ENCODE data around the gene CHCT1. TPM values are rescaled to one million over a fixed set of nuclear protein-coding genes. Genes with fewer than 3 reads are reported as not detected.

CHCT1 gene
- total and polyA plus RNA-seq, 2 of the 8 experiments (the other 6 are each of a cell fraction or from before 2014, with no cell fraction given), result 0.06 TPM; not detected in 1

- TF ChIP-seq, protein P1, sequence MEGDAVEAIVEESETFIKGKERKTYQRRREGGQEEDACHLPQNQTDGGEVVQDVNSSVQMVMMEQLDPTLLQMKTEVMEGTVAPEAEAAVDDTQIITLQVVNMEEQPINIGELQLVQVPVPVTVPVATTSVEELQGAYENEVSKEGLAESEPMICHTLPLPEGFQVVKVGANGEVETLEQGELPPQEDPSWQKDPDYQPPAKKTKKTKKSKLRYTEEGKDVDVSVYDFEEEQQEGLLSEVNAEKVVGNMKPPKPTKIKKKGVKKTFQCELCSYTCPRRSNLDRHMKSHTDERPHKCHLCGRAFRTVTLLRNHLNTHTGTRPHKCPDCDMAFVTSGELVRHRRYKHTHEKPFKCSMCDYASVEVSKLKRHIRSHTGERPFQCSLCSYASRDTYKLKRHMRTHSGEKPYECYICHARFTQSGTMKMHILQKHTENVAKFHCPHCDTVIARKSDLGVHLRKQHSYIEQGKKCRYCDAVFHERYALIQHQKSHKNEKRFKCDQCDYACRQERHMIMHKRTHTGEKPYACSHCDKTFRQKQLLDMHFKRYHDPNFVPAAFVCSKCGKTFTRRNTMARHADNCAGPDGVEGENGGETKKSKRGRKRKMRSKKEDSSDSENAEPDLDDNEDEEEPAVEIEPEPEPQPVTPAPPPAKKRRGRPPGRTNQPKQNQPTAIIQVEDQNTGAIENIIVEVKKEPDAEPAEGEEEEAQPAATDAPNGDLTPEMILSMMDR (IDR thresholded peaks at IDR 0.05; ENCODE audit: control extremely low read depth in 1 of 3, insufficient read depth in 1 of 3, low read depth in 1 of 3, low read length in 3 of 3), result peak; percentile 26 to 90 (median 87)
- no peak for TF ChIP-seq SP1 (IDR thresholded peaks at IDR 0.05; ENCODE audit: low read depth, low read length)
- TF ChIP-seq, protein P2, sequence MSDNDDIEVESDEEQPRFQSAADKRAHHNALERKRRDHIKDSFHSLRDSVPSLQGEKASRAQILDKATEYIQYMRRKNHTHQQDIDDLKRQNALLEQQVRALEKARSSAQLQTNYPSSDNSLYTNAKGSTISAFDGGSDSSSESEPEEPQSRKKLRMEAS (IDR thresholded peaks at IDR 0.05), result peak; percentile 55; the same call in 1 of the 2 replicates
Observed at GRCh38 chr17:60435244-60436167, 13.2 kb downstream of the CHCT1 start (continued).

Measured in H1 (cell line).